AG09309 (cell line): Measurements from ENCODE around the gene UMAD1.

Source experiments
- DNase-seq: peaks from one replicate; pipeline ENCODE4 v3.0.0-alpha.2; 2010; ENCODE audit warnings: low read depth
- H3K4me3 ChIP-seq: 2 replicates; pipeline ENCODE4 v1.5.1; 2011; ENCODE audit warnings: mild to moderate bottlenecking, low read depth, low read length, moderate library complexity; ENCODE audit not compliant: control insufficient read depth
- CTCF ChIP-seq: IDR thresholded peaks from 2 replicates; pipeline ENCODE4 v1.5.1; 2011; ENCODE audit warnings: mild to moderate bottlenecking, low read depth, low read length, inconsistent platforms; ENCODE audit not compliant: insufficient read depth, control insufficient read depth; ENCODE audit errors: missing control alignments

Gene UMAD1

GRCh38 chr7:7789551-7789988 lies 149.0 kb downstream of the UMAD1 start:
- no peak for DNase-seq
- no peak overlapping the region for H3K4me3 ChIP-seq
- TF ChIP-seq CTCF = no peak

- no peak for DNase-seq
- no peak overlapping the region for H3K4me3 ChIP-seq
- no peak for TF ChIP-seq CTCF
These were observed 149.6 kb downstream of the UMAD1 start for GRCh38 chr7:7790041-7790741.

GRCh38 chr7:7791523-7791922 lies 151.0 kb downstream of the UMAD1 start:
- TF ChIP-seq CTCF = no peak
- DNase-seq = no peak
- no peak overlapping the region for H3K4me3 ChIP-seq

GRCh38 chr7:7792056-7792455 lies 151.5 kb downstream of the UMAD1 start:
- no peak for TF ChIP-seq CTCF
- no peak for DNase-seq
- no peak overlapping the region for H3K4me3 ChIP-seq

GRCh38 chr7:7793249-7793648 lies 152.7 kb downstream of the UMAD1 start:
- DNase-seq = no peak
- H3K4me3 ChIP-seq = no peak overlapping the region
- no peak for TF ChIP-seq CTCF

- TF ChIP-seq CTCF = no peak
- H3K4me3 ChIP-seq = no peak overlapping the region
- no peak for DNase-seq
These were observed 153.4 kb downstream of the UMAD1 start for GRCh38 chr7:7793921-7794320.

- no peak for TF ChIP-seq CTCF
- DNase-seq = no peak
- H3K4me3 ChIP-seq = no peak overlapping the region
These were observed 154.7 kb downstream of the UMAD1 start for GRCh38 chr7:7795203-7795602.
